Loucy (cell line): ENCODE results near the gene MTX3.

ENCODE experiments used
- H2AFZ ChIP-seq: fragments of 200-600 bp; sonication (generic); 2 replicates; pipeline ENCODE4 v1.6.0; 2016; ENCODE audit warnings: antibody characterized with exemption, mild to moderate bottlenecking, low read length, moderate library complexity
- H3F3A ChIP-seq: fragments of 200-600 bp; 2 replicates; pipeline ENCODE4 v1.6.0; 2016; ENCODE audit warnings: antibody characterized with exemption, low read depth, mild to moderate bottlenecking
- H3K27me3 ChIP-seq: fragments of 200-600 bp; sonication (generic); 2 replicates; pipeline ENCODE4 v1.6.1; 2014; ENCODE audit warnings: low read length, mild to moderate bottlenecking; ENCODE audit not compliant: insufficient read depth, poor library complexity, severe bottlenecking
- H3K36me3 ChIP-seq: fragments of 200-600 bp; sonication (generic); 2 replicates; pipeline ENCODE4 v1.6.1; 2016; ENCODE audit warnings: low read length; ENCODE audit not compliant: insufficient read depth
- H3K4me1 ChIP-seq: fragments of 200-600 bp; sonication (generic); 2 replicates; pipeline ENCODE4 v1.5.1; 2014; ENCODE audit warnings: low read length, mild to moderate bottlenecking; ENCODE audit not compliant: insufficient read depth, poor library complexity, severe bottlenecking
- H3K4me2 ChIP-seq: fragments of 200-600 bp; sonication (generic); 2 replicates; pipeline ENCODE4 v1.6.0; 2014; ENCODE audit warnings: antibody characterized with exemption, low read length, low read depth, mild to moderate bottlenecking; ENCODE audit not compliant: poor library complexity, severe bottlenecking
- H3K4me3 ChIP-seq: fragments of 200-600 bp; sonication (generic); 2 replicates; pipeline ENCODE4 v1.5.1; 2014; ENCODE audit warnings: low read length, mild to moderate bottlenecking, mixed read lengths; ENCODE audit not compliant: poor library complexity, severe bottlenecking
- H3K79me2 ChIP-seq: fragments of 200-600 bp; sonication (generic); 2 replicates; pipeline ENCODE4 v1.6.1; 2014; ENCODE audit warnings: low read length; ENCODE audit not compliant: insufficient read depth
- H3K9ac ChIP-seq: fragments of 200-600 bp; sonication (generic); 2 replicates; pipeline ENCODE4 v1.6.0; 2014; ENCODE audit warnings: mild to moderate bottlenecking, low read depth, low read length, moderate library complexity; ENCODE audit not compliant: poor library complexity, severe bottlenecking
- H3K9me2 ChIP-seq: fragments of 200-600 bp; sonication (generic); replicated peaks from 2 replicates; pipeline ENCODE4 v1.6.1; 2016; ENCODE audit warnings: low read depth, low read length, mixed read lengths
- H3K9me3 ChIP-seq: fragments of 200-600 bp; sonication (generic); 2 replicates; pipeline ENCODE4 v1.6.1; 2014; ENCODE audit warnings: mild to moderate bottlenecking, antibody characterized with exemption, low read length, low read depth; ENCODE audit not compliant: insufficient read depth
- H4K20me1 ChIP-seq: fragments of 200-600 bp; sonication (generic); 2 replicates; pipeline ENCODE4 v1.6.0; 2014; ENCODE audit warnings: antibody characterized with exemption, low read length, mild to moderate bottlenecking; ENCODE audit not compliant: insufficient read depth, poor library complexity, severe bottlenecking
- EZH2phosphoT487 ChIP-seq: fragments of 200-600 bp; IDR thresholded peaks from 2 replicates; pipeline ENCODE4 v1.6.1; 2018; ENCODE audit warnings: antibody characterized with exemption, mild to moderate bottlenecking, moderate library complexity, borderline replicate concordance
- TF ChIP-seq, protein P1 (sequence below): fragments of 200-600 bp; sonication (generic); conservative IDR thresholded peaks from 2 replicates; pipeline ENCODE4 v1.5.1; 2014; ENCODE audit warnings: mild to moderate bottlenecking, antibody characterized with exemption, low read length

MTX3 gene

DNA sequence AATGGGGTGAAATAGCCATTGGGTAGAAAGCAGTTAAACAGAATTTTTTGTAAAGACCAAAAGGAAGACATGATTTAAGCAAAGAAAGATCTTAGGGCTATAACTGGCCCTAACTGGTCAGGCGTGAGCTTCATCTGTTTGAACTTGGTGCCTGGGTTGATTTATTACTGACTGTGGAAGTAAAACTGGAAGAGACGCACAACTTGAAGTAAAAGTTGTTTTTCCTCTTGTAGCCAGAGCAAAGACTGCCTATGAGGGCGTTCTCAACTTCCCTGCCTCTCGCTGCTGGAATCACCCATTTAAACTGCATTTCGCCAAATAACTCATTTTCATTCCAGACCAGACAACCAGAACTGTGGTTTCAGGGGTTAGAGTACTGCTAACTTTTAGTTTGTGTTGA lies 45.6 kb upstream of the MTX3 start:
- Histone ChIP-seq H3K9me2 (no peaks in the 10 kb centered on the region), H4K20me1 (no peaks in the 10 kb centered on the region), H3F3A (no peaks in the 10 kb centered on the region), H3K79me2 (no peaks in the 10 kb centered on the region), H3K9ac (no peak overlapping the region), H3K9me3 (no peaks in the 10 kb centered on the region), H3K36me3 (no peaks in the 10 kb centered on the region), H3K4me1 (peaks cover 2% of the 10 kb centered on the region), H2AFZ (no peak overlapping the region), H3K4me3 (no peak overlapping the region), H3K4me2 (no peak overlapping the region), H3K27me3 (no peaks in the 10 kb centered on the region)
- TF ChIP-seq, protein P1, sequence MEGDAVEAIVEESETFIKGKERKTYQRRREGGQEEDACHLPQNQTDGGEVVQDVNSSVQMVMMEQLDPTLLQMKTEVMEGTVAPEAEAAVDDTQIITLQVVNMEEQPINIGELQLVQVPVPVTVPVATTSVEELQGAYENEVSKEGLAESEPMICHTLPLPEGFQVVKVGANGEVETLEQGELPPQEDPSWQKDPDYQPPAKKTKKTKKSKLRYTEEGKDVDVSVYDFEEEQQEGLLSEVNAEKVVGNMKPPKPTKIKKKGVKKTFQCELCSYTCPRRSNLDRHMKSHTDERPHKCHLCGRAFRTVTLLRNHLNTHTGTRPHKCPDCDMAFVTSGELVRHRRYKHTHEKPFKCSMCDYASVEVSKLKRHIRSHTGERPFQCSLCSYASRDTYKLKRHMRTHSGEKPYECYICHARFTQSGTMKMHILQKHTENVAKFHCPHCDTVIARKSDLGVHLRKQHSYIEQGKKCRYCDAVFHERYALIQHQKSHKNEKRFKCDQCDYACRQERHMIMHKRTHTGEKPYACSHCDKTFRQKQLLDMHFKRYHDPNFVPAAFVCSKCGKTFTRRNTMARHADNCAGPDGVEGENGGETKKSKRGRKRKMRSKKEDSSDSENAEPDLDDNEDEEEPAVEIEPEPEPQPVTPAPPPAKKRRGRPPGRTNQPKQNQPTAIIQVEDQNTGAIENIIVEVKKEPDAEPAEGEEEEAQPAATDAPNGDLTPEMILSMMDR = no peak

DNA sequence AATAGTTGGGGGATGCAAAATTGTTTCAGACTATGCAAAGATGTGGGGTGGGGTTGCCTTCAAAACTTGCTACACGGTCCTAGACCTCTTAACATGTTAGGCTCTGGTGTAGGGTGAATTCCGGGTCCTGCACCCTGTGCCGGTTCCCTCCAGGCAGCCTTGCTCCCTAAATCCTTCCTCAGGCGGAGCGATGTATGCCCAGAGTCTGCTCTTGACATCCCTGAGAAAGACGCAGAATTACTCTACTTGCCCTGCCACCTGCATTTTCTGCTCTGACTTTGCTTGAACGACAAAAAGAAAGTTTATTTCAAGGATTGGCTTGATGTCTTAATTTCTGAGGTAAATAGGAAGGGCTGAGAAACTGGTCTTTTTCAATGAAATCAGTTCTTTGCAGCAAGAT lies 44.8 kb upstream of the MTX3 start:
- H4K20me1 ChIP-seq = no peaks in the 10 kb centered on the region
- H3F3A ChIP-seq = no peaks in the 10 kb centered on the region
- no peak for TF ChIP-seq EZH2phosphoT487
- TF ChIP-seq, protein P1 = no peak
- H3K9me3 ChIP-seq = no peaks in the 10 kb centered on the region
- H3K4me2 ChIP-seq = no peak overlapping the region
- no peak overlapping the region for H2AFZ ChIP-seq
- H3K4me1 ChIP-seq = peaks cover 9% of the 10 kb centered on the region
- H3K36me3 ChIP-seq = no peaks in the 10 kb centered on the region
- H3K9me2 ChIP-seq = no peaks in the 10 kb centered on the region
- no peak overlapping the region for H3K4me3 ChIP-seq
- no peaks in the 10 kb centered on the region for H3K27me3 ChIP-seq
- no peak overlapping the region for H3K9ac ChIP-seq
- no peaks in the 10 kb centered on the region for H3K79me2 ChIP-seq

DNA sequence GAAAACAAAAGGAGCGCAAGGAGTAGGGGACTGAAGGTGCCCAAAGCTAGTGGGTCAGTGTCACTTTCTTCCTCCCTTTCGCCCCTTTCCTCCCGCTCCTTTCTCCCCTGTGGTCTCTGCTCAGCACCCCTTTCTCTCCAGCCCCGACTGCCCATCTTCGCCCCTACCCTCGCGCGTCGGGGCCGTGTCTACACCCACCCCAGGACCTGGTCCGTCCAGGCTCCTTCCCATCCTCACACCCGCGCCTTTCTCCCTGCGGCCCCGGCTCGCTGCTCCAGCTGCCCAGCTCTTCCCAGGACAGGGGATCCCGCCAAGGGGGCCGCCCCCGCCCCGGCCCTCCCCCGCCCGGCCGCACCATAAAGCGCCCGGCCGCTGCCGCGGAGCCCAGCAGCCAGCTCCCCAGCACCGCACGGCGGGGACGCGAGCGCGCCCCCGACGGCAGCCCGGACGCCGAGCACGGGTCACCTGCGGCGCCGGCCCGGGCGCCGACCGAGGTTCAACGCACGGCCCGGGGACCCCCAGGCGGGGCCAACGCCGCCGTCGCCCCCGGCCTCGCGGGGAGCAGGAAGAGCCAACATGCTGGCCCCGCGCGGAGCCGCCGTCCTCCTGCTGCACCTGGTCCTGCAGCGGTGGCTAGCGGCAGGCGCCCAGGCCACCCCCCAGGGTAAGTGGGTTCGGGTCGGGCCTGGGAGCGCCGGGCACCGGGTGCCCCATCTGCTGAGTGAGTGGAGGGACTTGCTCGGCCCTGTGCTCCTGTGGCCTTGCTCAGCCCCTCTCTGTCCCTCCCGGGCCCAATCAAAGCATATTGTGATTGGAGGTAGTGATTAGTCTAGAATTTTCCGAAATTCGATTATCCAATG lies 44.1 kb upstream of the MTX3 start, which contains the start of gene THBS4:
THBS4 (plus strand) TSS at position 387 of the 860 bp plus-strand sequence; CDS start at position 577, 190 bp downstream.
- Histone ChIP-seq H3F3A (no peaks in the 10 kb centered on the region), H3K4me1 (peaks cover 11% of the 10 kb centered on the region), H3K9me3 (no peaks in the 10 kb centered on the region), H4K20me1 (no peaks in the 10 kb centered on the region), H3K79me2 (no peaks in the 10 kb centered on the region), H3K9me2 (no peaks in the 10 kb centered on the region), H3K4me3 (no peak within 1 kb of the TSS), H3K36me3 (no peaks in the 10 kb centered on the region), H3K9ac (no peak within 1 kb of the TSS), H2AFZ (no peak within 1 kb of the TSS), H3K27me3 (no peaks in the 10 kb centered on the region), H3K4me2 (no peak within 1 kb of the TSS)
- no peak for TF ChIP-seq EZH2phosphoT487
- TF ChIP-seq, protein P1 = no peak
